Measurements from ENCODE around the gene TBL1X. TPM values are rescaled to one million over a fixed set of nuclear protein-coding genes. Genes with fewer than 3 reads are reported as not detected.
A peak's percentile ranks its signal among the peaks of the same experiment; 100 is the strongest.

TBL1X gene
- total RNA-seq, 1 donor from 2014 or later, result 26.4 TPM

GRCh38 chrX:9678215-9678965 lies 213.5 kb downstream of the TBL1X start:
- Histone ChIP-seq H3K4me1 (ENCODE audit: insufficient read depth, low read length) (peaks cover 4% of the 10 kb centered on the region), H3K4me2 (ENCODE audit: low read length) (no peak overlapping the region), H3K36me3 (ENCODE audit: insufficient read depth, low read length) (no peaks in the 10 kb centered on the region), H3K79me2 (ENCODE audit: insufficient read depth, low read length) (no peaks in the 10 kb centered on the region), H3K9me3 (ENCODE audit: insufficient read depth, low read depth, low read length) (no peaks in the 10 kb centered on the region), H3K4me3 (ENCODE audit: insufficient read depth, low read depth, low read length) (no peak overlapping the region), H2AFZ (ENCODE audit: low read depth, low read length) (no peak overlapping the region), H3K9ac (ENCODE audit: low read length) (no peak overlapping the region), H4K20me1 (ENCODE audit: insufficient read depth, low read length) (no peaks in the 10 kb centered on the region), H3K27me3 (ENCODE audit: insufficient read depth, low read length) (no peaks in the 10 kb centered on the region), H3K27ac (ENCODE audit: low read depth, low read length) (no peak overlapping the region)
- DNase-seq (ENCODE audit: low read depth) (no peak), FAIRE-seq (peak; percentile 9)
- no peak overlapping the region for H3K27ac Mint-ChIP-seq (ENCODE audit: unreplicated experiment)
- no peak overlapping the region for H3K4me3 Mint-ChIP-seq (ENCODE audit: unreplicated experiment)
- H3K36me3 Mint-ChIP-seq (ENCODE audit: low read depth, unreplicated experiment), result peaks cover 4% of the 10 kb centered on the region
- no peaks in the 10 kb centered on the region for H3K9me3 Mint-ChIP-seq (ENCODE audit: unreplicated experiment)
- H3K27me3 Mint-ChIP-seq (ENCODE audit: low read depth, unreplicated experiment), result no peaks in the 10 kb centered on the region
- peaks cover 23% of the 10 kb centered on the region for H3K4me1 Mint-ChIP-seq (ENCODE audit: low read depth, unreplicated experiment)
- no peak for TF ChIP-seq EZH2 (IDR thresholded peaks at IDR 0.05; ENCODE audit: insufficient read depth, low read length)
- no peak for TF ChIP-seq CTCF (IDR thresholded peaks at IDR 0.05; ENCODE audit: insufficient read depth, low read depth, low read length)

DNA sequence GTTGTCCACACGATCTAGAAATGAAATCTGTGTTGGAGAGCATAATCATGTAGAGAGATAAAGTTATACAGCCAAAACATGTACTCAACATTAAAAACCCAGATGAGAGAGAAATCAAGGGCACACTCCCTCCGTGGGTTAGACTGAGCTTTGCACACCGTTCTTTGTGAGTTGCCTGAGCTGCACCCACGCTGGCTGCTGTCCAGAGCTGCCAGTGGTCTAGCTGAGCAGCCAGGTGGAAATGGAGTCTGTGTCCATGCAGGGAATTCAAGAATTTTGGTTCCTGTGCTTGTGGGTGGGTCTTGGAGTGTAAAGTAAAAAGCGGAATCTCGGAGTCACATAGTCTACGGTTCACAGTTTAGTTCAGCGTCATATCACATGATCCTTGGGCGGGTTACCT lies 216.2 kb downstream of the TBL1X start:
- H3K9me3 Mint-ChIP-seq (ENCODE audit: unreplicated experiment), result no peaks in the 10 kb centered on the region
- H3K27me3 Mint-ChIP-seq (ENCODE audit: low read depth, unreplicated experiment), result no peaks in the 10 kb centered on the region

More for the DNA sequence above, 216.2 kb downstream of the TBL1X start:
- no peak overlapping the region for H3K27ac ChIP-seq (ENCODE audit: low read depth, low read length)
- no peaks in the 10 kb centered on the region for H3K79me2 ChIP-seq (ENCODE audit: insufficient read depth, low read length)
- H3K9me3 ChIP-seq (ENCODE audit: insufficient read depth, low read depth, low read length), result no peaks in the 10 kb centered on the region
- H3K4me2 ChIP-seq (ENCODE audit: low read length), result no peak overlapping the region
- TF ChIP-seq EZH2 (IDR thresholded peaks at IDR 0.05; ENCODE audit: insufficient read depth, low read length) (no peak), CTCF (IDR thresholded peaks at IDR 0.05; ENCODE audit: insufficient read depth, low read depth, low read length) (no peak)
- Mint-ChIP-seq H3K4me1 (ENCODE audit: low read depth, unreplicated experiment) (peaks cover 23% of the 10 kb centered on the region), H3K36me3 (ENCODE audit: low read depth, unreplicated experiment) (peaks cover 4% of the 10 kb centered on the region), H3K27ac (ENCODE audit: unreplicated experiment) (no peak overlapping the region), H3K4me3 (ENCODE audit: unreplicated experiment) (no peak overlapping the region)
- FAIRE-seq (no peak), DNase-seq (ENCODE audit: low read depth) (no peak)
- H3K4me1 ChIP-seq (ENCODE audit: insufficient read depth, low read length), result peaks cover 4% of the 10 kb centered on the region
- H4K20me1 ChIP-seq (ENCODE audit: insufficient read depth, low read length), result no peaks in the 10 kb centered on the region
- no peak overlapping the region for H2AFZ ChIP-seq (ENCODE audit: low read depth, low read length)
- no peak overlapping the region for H3K9ac ChIP-seq (ENCODE audit: low read length)
- H3K27me3 ChIP-seq (ENCODE audit: insufficient read depth, low read length), result no peaks in the 10 kb centered on the region
- H3K36me3 ChIP-seq (ENCODE audit: insufficient read depth, low read length), result no peaks in the 10 kb centered on the region
- no peak overlapping the region for H3K4me3 ChIP-seq (ENCODE audit: insufficient read depth, low read depth, low read length)

Data from astrocyte (in vitro differentiated cells and primary cell).